Stomach smooth muscle (tissue), 2 donors: ENCODE results near the gene STAC.
"Not testable (repeated sequence)": the region's sequence is repeated elsewhere in the genome, so short reads cannot be mapped to it uniquely, and the experiment has no call there.

Experiments used
- H3K27ac ChIP-seq: one replicate; pipeline ENCODE4 v1.7.0; 2013; ENCODE audit warnings: mild to moderate bottlenecking, low read length, inconsistent platforms
- H3K27me3 ChIP-seq, 2 donors: one replicate each; pipeline ENCODE4 v1.7.0; 2013; ENCODE audit warnings: low read length in 2 of 2; ENCODE audit not compliant: insufficient read depth in 2 of 2, control insufficient read depth in 1 of 2
- H3K36me3 ChIP-seq, 2 donors: one replicate each; pipeline ENCODE4 v1.7.0; 2013; ENCODE audit warnings: low read length in 2 of 2; ENCODE audit not compliant: control insufficient read depth in 2 of 2, insufficient read depth in 2 of 2
- H3K4me1 ChIP-seq: one replicate; pipeline ENCODE4 v1.7.0; 2013; ENCODE audit warnings: low read length; ENCODE audit not compliant: control insufficient read depth, insufficient read depth
- H3K4me3 ChIP-seq, 2 donors: one replicate each; pipeline ENCODE4 v1.7.0; 2013; ENCODE audit warnings: low read length in 2 of 2
- H3K9ac ChIP-seq, 2 donors: one replicate each; pipeline ENCODE4 v1.7.0; 2013; ENCODE audit warnings: low read length in 2 of 2, mild to moderate bottlenecking in 1 of 2
- H3K9me3 ChIP-seq, 2 donors: one replicate each; pipeline ENCODE4 v1.7.0; 2013; ENCODE audit warnings: low read length in 2 of 2; ENCODE audit not compliant: control insufficient read depth in 2 of 2
- donor health status: healthy.
- donor health status: Pancreatic carcinoma.

The STAC gene

GRCh38 chr3:36447061-36447460, 66.8 kb downstream of the STAC start:
- Histone ChIP-seq H3K27me3 (no peaks in the 10 kb centered on the region), H3K4me3 (no peak overlapping the region), H3K9me3 (no peaks in the 10 kb centered on the region), H3K27ac (no peak overlapping the region), H3K36me3 (peaks cover 0 to 4% of the 10 kb centered on the region in 2 donors), H3K9ac (no peak overlapping the region), H3K4me1 (no peaks in the 10 kb centered on the region)

- Histone ChIP-seq H3K4me3 (no peak overlapping the region), H3K9ac (no peak overlapping the region), H3K4me1 (peaks cover 7% of the 10 kb centered on the region), H3K9me3 (no peaks in the 10 kb centered on the region), H3K36me3 (no peaks in the 10 kb centered on the region), H3K27me3 (no peaks in the 10 kb centered on the region), H3K27ac (no peak overlapping the region)
These were observed 71.5 kb downstream of the STAC start for GRCh38 chr3:36451816-36452215.

GRCh38 chr3:36453213-36453612, 72.9 kb downstream of the STAC start:
- not testable (repeated sequence) for H3K27ac ChIP-seq, H3K4me3 ChIP-seq, H3K9me3 ChIP-seq, H3K9ac ChIP-seq, H3K27me3 ChIP-seq, H3K36me3 ChIP-seq, H3K4me1 ChIP-seq

- not testable (repeated sequence) for H3K27ac ChIP-seq, H3K4me1 ChIP-seq, H3K9me3 ChIP-seq, H3K4me3 ChIP-seq, H3K36me3 ChIP-seq, H3K27me3 ChIP-seq, H3K9ac ChIP-seq
These were observed 73.6 kb downstream of the STAC start for GRCh38 chr3:36453896-36454295.

- H3K27me3 ChIP-seq = no peaks in the 10 kb centered on the region
- H3K9ac ChIP-seq = no peak overlapping the region
- H3K4me3 ChIP-seq = no peak overlapping the region
- H3K36me3 ChIP-seq = no peaks in the 10 kb centered on the region
- peaks cover 7% of the 10 kb centered on the region for H3K4me1 ChIP-seq
- H3K9me3 ChIP-seq = no peaks in the 10 kb centered on the region
- no peak overlapping the region for H3K27ac ChIP-seq
These were observed 75.1 kb downstream of the STAC start for GRCh38 chr3:36455406-36455805.

- H3K4me1 ChIP-seq = peaks cover 7% of the 10 kb centered on the region
- H3K36me3 ChIP-seq = no peaks in the 10 kb centered on the region
These were observed 76.5 kb downstream of the STAC start for GRCh38 chr3:36456784-36457183.

GRCh38 chr3:36457667-36458066, 77.4 kb downstream of the STAC start:
- Histone ChIP-seq H3K4me3 (peak overlapping the region in 1 of 2 donors; percentile 17), H3K4me1 (peaks cover 7% of the 10 kb centered on the region), H3K9me3 (no peaks in the 10 kb centered on the region), H3K36me3 (no peaks in the 10 kb centered on the region), H3K9ac (no peak overlapping the region), H3K27me3 (no peaks in the 10 kb centered on the region), H3K27ac (no peak overlapping the region)

More at GRCh38 chr3:36456784-36457183, 76.5 kb downstream of the STAC start:
- no peak overlapping the region for H3K9ac ChIP-seq
- no peaks in the 10 kb centered on the region for H3K9me3 ChIP-seq
- H3K4me3 ChIP-seq = no peak overlapping the region
- no peaks in the 10 kb centered on the region for H3K27me3 ChIP-seq
- no peak overlapping the region for H3K27ac ChIP-seq

- Histone ChIP-seq H3K36me3 (no peaks in the 10 kb centered on the region), H3K9me3 (no peaks in the 10 kb centered on the region), H3K27me3 (no peaks in the 10 kb centered on the region), H3K4me1 (peaks cover 7% of the 10 kb centered on the region), H3K27ac (no peak overlapping the region), H3K9ac (no peak overlapping the region), H3K4me3 (no peak overlapping the region)
These were observed 78.9 kb downstream of the STAC start for GRCh38 chr3:36459177-36459576.

- H3K4me3 ChIP-seq = no peak overlapping the region
- no peak overlapping the region for H3K9ac ChIP-seq
- no peaks in the 10 kb centered on the region for H3K27me3 ChIP-seq
- H3K4me1 ChIP-seq = peaks cover under 1% of the 10 kb centered on the region
- H3K9me3 ChIP-seq = no peaks in the 10 kb centered on the region
- no peak overlapping the region for H3K27ac ChIP-seq
- no peaks in the 10 kb centered on the region for H3K36me3 ChIP-seq
These were observed 81.3 kb downstream of the STAC start for GRCh38 chr3:36461597-36461996.

- H3K9ac ChIP-seq, H3K4me1 ChIP-seq, H3K9me3 ChIP-seq, H3K4me3 ChIP-seq, H3K27me3 ChIP-seq, H3K27ac ChIP-seq, H3K36me3 ChIP-seq: not testable (repeated sequence)
These were observed 91.7 kb downstream of the STAC start for GRCh38 chr3:36472045-36472444.

- no peaks in the 10 kb centered on the region for H3K27me3 ChIP-seq
- H3K9me3 ChIP-seq = no peaks in the 10 kb centered on the region
- no peak overlapping the region for H3K27ac ChIP-seq
- no peaks in the 10 kb centered on the region for H3K36me3 ChIP-seq
- H3K9ac ChIP-seq = no peak overlapping the region
- peaks cover 7% of the 10 kb centered on the region for H3K4me1 ChIP-seq
- H3K4me3 ChIP-seq = no peak overlapping the region
These were observed 95.3 kb downstream of the STAC start for GRCh38 chr3:36475558-36475957.
